Fibroblast of skin of right quadriceps (primary cell): ENCODE data around the gene BLOC1S1.

Source experiments
- DNase-seq: peaks from one replicate; pipeline ENCODE4 v3.0.0-alpha.2; 2013

Gene BLOC1S1

GRCh38 chr12:55728939-55729818 lies 13.3 kb downstream of the BLOC1S1 start, which contains the start of gene CD63:
TSS of gene CD63 (minus strand) at chr12:55729009. CDS start at chr12:55728341, 668 bp downstream.
- DNase-seq, result peak; percentile 95

- peak; percentile 59 for DNase-seq
These were observed 14.3 kb downstream of the BLOC1S1 start for GRCh38 chr12:55729819-55730818.

GRCh38 chr12:55732288-55732687 lies 16.4 kb downstream of the BLOC1S1 start:
- DNase-seq, result no peak

DNA sequence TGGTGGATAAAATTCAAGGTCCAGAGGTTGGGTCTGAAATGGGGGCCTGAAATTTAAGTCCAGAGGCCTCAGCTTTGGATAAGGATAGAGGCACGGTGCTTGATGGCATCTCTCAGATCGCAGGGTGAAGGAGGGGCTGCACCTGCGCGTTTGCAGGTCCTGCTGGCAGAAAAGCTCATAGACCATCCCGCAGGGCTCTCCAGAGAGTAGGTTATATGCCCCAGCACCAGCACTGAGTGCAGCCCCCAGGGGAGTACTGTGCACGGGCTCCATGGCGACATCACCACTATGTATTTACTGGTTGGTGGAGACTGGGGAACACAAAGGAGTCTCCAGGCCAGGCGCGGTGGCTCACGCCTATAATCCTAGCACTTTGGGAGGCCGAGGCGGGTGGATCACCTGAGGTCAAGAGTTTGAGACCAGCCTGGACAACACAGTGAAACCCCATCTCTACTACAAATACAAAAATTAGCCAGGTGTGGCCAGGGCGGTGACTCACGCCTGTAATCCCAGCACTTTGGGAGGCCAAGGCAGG lies 17.2 kb downstream of the BLOC1S1 start:
- DNase-seq, result no peak

DNA sequence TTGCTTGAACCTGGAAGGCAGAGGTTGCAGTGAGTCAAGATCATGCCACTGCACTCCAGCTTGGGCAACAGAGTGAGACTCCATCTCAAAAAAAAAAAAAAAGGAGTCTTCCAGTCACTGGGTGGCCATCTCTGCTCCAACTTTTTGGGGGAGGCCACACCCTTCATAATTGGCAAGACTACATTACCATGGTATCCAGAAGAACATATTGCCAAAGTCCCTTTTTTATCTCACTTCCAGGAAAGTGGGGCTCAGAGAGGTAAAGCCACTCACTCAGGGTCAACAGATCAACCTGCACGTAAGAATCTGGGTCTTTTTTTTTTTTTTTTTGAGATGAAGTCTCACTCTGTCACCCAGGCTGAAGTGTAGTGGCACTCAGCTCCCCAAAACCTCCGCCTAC lies 18.0 kb downstream of the BLOC1S1 start:
- DNase-seq, result no peak

DNA sequence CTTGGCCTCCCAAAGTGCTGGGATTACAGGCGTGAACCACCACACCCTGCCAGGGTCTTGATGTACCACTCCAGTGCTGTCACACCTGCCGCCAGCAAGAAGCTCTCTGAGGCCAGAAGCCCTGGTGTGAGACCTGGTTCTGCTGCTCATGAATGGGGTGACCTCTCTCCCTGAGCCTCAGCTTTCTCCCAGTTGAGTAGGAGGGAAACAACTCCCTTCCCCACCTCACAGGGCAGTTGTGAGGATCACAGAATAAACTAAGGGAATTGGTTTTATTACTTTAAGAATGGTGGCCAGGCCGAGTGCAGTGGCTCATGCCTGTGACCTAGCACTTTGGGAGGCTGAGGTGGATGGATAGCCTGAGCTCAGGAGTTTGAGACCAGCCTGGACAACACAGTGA lies 18.7 kb downstream of the BLOC1S1 start:
- DNase-seq, result no peak

- DNase-seq, result no peak
These were observed 20.2 kb downstream of the BLOC1S1 start for GRCh38 chr12:55736076-55736475.

- DNase-seq, result peak; percentile 64
These were observed 21.1 kb downstream of the BLOC1S1 start for GRCh38 chr12:55736780-55737580.

DNA sequence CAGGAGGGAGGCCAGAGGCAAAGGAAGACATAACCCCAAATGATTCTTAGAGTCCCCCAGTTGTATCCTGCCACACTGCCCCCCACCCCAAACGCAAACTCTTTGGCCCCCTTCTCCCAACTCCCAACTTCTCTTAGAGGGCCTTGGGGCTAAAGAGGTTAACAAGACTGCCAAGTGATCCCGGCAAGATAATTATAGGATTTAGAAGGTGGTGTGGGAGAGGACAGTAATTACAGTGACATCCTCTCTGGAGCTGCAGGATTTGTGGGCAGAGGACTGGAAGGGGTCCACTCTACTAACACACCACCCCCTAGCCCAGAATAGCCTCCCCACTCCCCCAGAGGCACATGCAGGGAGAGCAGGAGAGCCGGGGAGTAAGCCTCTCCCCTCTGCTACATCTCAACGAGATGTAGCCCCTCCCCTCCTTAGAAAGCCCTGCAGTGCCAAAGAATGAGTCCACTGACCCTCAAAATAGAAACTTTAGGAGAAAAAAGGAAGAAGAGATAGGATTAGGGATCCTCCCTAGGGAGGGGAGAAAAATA lies 21.8 kb downstream of the BLOC1S1 start:
- no peak for DNase-seq

- DNase-seq, result peak; percentile 90
These were observed 22.5 kb downstream of the BLOC1S1 start for GRCh38 chr12:55738123-55739024.

DNA sequence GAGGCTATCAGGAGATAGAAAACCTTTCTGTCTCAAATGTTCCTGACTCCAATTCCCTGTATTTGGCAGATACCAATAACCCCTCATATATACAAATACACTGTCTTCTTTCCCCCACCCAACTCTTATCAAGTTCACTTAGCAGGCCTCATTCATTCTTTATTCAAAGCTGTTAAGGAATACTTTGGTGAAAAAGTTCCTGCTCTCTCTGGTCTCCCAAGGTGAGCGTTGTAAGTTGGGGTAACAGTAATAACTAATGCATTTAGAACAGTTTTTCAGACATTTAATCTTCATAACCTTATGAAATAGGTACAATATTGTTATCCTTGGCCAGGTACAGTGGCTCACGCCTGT lies 23.2 kb downstream of the BLOC1S1 start:
- DNase-seq, result no peak

DNA sequence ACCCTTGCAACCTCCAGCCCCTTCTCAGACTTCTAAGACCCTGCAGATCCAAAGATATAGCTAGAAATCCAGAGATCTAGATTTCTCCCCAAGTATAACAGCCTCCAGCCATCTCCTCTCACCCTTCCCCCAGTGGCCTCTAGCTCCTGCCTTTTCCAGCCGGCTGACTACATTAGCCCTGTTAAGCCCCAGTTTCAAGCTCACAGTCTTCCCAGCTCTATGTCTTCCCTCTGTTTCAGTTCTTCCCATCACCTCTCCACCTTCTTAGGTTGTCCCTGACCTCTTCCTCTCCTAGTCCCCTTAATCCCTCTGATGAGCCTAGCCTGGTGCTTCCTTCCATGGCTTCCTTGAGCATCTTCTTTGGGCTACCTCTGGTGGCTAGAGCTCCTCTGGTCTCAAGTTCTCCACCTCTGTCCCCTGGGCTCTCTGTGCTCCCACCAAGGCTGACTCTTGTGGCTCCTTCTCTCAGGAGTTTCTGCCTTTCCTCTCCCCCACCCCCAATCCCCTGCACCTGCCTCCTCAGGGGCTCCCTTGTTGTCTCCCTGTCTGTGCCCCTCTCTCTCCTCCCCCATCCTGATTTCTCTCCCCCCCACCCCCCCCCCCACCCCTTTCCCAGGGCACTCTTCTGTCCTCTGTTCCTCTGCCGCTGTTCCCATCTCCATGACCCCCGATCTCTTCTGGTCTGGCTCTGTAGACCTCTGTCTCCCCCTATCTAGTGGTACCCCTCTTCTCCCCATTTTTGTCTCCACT lies 26.3 kb downstream of the BLOC1S1 start:
- DNase-seq, result no peak

- peak; percentile 81 for DNase-seq
These were observed 27.0 kb downstream of the BLOC1S1 start, which contains the start of gene GDF11 for GRCh38 chr12:55742719-55743405. TSS of gene GDF11 (plus strand) at chr12:55743122. CDS start at chr12:55743317, 195 bp downstream.

DNA sequence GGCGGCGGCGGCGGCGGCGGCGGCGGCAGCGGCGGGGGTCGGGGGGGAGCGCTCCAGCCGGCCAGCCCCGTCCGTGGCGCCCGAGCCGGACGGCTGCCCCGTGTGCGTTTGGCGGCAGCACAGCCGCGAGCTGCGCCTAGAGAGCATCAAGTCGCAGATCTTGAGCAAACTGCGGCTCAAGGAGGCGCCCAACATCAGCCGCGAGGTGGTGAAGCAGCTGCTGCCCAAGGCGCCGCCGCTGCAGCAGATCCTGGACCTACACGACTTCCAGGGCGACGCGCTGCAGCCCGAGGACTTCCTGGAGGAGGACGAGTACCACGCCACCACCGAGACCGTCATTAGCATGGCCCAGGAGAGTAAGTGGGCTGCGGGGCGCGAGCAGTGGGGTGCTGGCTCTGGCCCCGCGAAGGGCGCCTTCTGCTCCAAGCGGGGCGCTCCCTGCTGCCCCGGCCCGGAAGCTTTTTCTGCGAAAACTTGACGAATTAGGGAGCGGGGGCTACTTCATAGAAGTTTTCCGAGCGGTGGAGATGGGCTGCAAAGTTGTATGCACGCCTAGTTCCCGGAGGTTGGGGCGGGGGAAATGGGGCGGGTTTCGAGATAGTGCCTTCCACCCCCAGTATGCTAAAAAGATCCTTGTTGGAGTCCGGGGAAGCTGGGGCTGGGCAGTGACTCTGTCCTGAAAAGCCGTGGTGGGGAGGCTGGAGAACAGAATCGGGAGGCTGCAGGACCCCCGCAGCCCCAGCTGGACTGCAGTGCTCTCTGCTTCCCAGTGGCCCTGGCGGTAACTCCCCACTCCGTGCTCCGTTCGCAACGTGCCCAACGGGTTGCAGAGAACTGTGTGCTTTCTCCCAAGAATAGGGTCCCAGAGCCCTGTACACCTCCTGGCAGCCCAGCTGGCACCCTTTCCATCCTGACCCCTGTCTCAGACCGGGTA lies 27.8 kb downstream of the BLOC1S1 start:
- DNase-seq, result peak; percentile 62

DNA sequence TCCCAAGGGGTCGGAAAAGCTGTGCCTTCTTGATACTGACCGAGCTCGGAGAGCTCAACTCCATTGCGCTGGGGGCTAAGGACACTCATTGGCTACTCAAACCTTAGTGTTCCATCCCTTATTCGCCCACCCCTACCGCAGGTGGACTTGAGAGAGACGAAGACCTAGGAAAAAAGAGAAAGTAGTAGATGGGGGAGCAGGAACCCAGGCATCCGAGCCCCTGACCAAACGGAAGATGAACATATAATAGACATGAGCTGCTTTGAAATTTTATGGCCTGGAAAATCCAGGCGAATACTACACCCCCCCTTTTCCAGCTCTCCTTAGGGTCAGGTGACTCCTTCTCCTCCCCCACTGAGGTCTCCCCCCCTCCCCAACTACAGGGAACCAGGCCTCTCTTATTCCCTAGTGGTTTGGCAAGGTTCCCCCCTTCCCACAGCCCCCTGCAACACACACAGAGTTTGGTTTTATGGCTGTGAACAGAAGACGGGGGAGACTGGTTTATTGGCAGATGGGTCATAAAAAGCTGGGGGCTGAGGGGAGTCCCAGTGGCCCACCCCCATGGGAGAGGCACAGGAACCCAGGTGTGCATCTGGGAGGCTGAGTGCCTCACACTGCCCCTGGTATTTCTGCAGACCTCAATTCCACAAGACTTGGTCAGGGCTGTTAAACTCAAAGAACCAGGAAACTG lies 28.6 kb downstream of the BLOC1S1 start:
- no peak for DNase-seq

DNA sequence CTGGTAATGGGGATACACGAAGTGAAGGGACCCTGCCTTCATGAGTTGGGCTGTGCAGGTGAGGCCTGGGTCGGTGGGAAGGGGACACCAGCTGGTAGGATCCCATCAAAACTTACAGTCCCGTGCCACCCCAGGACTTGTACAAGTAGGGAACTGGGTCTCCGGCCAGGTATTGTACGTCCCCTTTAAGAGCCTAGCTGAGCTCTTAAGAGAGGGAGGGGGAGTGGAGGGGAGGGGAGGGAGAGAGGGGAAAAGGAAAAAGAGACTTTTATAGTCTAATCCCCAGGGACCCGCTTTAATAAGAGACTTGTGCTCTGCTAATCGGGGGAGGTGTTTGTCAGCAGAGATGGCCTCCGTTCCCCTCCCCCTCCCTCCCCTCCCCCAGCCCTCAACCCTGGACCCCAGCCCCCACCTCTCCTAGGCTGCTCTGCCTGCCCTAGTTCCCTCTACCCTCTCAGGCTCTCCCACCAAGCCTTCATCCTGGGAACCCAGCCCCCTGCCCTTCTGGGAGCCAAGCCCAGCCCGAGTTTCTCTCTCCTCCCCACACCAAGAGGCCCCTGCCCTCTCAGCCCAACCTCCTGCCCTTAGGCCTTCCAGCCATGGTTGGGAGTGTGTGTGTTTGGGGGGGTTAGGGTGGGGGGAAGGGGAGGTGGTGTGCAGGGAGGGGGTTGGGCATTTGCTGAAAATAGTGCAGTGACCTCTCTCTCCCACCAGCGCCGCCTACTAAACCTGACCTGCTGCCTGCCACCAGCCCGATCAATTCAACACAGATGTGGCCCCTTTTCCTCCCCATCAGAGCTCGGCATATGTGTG lies 29.7 kb downstream of the BLOC1S1 start:
- DNase-seq, result peak; percentile 79
